Kidney glomerular epithelial cell (primary cell): Measurements from ENCODE around the gene EPHA1.
"Not testable (repeated sequence)": the region's sequence is repeated elsewhere in the genome, so short reads cannot be mapped to it uniquely, and the experiment has no call there.

ENCODE experiments used
- DNase-seq: peaks from one replicate; lab custom pipeline; 2025; lab: John Stamatoyannopoulos, UW

The EPHA1 gene

DNA sequence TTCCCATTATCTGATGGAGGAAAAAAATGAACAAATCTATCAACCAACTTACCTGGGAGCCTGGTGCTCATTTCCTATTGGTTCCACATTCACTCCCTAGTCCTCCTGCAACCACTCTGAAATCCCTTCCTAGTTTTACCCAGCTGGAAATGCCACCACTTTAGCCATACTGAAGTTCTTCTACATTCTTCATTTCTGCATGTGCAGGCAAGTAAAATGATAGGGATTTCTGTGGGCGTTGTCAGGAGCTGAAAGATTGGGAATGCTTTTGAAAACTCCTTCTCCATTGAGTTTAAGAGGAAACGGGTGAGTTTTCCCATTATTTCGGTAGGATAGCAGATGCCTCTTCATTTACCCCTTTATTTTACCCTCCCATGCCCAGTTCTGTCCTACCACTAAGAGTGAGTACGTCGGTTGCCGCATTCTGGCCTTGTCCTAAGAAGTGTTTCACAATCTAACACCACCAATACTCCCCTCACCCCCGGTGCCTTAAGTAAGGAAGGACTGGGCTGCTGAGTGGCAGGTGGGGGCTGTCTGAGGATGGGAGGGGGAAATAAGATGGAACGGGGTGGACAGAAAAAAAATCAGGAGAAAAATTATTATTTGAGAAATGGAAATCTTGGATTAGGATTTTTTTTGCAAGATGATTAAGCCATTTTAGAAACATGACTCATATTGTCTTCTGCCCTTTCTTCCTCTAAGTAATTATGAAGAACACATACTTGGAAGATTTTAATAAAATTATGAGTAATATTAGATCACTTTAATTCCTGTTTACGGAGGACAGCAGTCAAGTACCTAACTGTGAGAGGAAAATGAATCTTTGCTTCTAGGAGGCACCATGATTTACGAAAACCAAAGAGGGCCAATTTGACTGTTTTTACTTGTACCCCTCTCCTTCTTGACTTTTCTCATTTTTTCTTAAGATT is 21.4 kb upstream of the EPHA1 start:
- DNase-seq: no peak

DNA sequence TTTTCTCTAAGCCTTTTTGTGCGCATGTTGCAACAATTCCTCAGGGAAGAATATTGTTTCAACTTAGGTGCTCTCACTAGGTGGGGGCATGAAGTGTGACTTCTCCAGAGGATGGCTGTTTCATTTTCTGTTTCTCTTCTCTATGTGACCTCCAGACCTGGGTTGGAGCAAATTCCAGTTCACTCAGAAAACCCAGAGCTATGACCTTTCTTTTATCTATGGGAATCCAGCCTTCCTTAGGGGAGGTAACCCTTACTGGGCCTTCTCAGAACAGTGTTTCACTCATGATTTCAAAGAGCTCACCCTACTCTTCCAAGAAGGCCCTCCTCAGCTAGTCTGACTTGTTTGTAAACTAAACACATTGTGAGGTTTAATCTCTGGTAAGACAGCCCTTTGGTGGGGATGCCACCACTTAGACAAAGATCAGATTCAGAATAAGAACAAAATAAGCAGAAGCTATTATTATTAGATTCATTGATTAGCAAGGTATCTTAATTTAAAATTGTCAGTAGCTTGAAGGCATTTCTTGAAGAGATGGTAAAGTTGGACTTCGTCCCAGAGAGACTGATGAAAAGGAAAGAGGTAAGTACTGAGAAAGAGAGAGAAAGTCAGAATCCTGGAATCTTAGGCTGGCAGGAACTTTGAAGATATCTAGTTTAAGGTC is 18.0 kb upstream of the EPHA1 start:
- no peak for DNase-seq

DNA sequence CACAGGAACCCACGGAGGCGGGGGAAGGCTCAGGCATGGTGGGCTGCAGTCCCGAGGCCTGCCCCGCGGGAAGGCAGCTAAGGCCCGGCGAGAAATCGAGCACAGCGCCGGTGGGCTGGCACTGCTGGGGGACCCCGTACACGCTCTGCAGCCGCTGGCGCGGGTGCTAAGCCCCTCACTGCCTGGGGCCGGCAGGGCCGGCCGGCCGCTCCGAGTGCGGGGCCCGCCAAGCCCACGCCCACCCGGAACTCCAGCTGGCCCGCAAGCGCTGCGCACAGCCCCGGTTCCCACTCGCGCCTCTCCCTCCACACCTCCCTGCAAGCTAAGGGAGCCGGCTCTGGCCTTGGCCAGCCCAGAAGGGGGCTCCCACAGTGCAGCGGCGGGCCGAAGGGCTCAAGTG is 15.8 kb upstream of the EPHA1 start:
- DNase-seq: not testable (repeated sequence)

DNA sequence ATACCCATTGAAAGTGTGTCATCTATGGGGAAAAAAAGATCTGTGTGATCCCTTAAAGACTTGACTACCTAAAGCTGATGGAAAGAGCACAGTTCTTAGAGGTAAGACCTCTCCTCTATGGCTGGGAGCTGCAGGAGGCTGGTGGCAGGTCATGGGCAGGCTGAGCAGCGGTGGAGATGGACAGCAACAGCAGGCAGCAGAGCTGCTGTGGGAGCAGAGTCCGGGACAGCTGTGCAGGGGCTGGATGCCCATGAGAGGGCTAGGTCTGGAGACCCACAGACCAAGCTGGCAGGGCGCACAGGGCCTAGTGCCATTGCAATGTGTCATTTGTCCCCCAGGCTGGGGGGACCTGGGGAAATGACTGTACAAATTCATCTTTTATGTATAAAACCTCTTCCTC is 13.4 kb upstream of the EPHA1 start:
- DNase-seq: no peak

DNA sequence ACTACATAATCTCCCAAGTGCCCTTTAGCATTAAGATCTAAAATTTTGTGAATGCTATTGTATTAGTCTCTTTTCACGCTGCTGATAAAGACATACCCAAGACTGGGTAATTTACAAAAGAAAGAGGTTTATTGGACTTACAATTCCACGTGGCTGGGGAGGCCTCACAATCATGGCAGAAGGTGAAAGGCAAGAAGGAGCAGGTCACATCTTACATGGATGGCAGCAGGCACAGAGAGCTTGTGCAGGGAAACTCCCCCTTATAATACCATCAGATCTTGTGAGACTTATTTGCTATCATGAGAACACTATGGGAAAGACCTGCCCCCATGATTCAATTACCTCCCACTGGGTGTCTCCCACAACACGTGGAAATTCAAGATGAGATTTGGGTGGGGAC is 12.0 kb upstream of the EPHA1 start:
- not testable (repeated sequence) for DNase-seq

DNA sequence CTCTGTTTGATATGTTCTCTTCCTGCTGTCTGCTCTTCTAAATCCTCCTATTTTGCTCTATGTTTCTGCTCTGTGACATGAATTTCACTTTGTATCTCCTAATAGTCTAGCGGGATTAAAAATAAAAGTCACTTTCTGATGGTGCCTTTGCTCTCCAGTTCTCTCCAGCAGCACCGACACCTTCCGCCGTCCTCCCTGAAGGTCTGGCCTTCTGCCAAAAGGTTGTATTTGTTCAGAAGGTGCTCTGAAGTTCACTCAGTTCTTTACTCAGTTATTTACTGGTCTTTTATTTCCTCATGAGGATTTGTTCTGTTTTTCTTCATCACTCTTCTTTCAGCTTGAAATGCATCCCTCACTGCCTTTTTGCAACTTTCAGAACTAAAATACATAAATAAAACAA is 11.2 kb upstream of the EPHA1 start:
- DNase-seq: no peak

DNA sequence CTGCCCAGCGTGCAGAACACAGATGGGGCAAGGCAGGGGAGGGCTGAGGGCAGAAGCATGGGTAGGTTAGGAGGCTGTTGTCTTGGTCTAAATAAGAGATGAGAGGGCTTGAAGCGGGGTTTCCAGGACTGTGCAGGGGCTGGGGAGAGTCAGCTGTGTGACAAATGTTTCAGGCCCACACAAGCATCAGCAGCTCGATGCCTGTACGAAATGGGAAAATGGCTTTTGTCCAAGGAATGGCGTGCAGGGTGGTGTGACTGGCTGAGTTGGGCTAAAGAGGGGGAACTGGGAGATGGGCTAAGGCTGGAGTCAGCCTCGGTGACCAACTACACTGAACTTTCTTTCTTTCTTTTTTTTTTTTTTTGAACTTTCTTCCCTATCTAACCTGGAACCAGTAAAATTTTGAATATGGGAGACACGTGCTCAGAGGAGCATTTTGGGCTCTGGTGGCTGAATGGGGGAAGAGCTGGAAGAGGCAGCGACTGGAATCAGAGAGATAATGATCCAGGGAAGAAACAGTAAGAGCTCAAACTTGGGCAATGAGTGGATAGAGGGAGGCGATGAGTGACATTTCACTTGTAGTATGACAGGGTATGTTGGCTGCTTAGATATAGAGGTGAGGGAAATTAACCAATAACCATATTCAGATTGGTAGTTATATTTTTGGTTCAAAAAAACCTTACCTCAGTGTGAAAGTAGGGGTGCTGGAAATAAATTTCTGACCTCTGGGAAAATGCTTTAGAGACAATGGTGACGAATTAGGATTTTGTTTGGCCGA is 10.2 kb upstream of the EPHA1 start:
- DNase-seq: no peak

DNA sequence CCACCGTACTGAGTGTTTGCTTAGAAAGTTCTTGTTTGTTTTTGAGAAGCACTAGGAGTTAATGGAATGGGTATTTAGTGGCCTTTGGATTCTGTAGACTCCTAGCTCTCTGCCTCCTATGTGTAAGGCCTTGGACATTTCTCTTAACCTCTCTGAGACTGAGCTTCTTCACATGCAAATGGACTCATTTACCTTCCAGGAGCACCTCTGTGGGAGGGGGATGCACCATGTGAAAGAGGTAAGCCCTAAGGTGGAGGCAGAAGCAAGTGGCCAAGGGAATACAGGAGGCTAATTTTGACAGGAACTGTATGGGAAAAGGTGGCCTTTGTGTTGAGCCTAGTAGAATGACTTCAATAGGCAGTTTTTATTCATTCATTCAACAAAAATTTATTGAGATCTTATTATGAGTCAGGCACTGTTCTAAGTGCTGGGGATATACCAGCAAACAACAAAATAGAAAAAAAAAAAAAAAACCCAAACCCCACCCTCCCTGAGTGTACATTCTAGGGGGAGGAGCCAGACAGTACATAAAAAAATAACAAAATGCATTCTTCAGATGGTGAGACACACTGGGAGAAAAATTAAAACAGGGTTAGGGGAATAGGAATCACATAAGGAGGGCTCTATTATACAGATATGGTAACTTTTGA is 9.2 kb upstream of the EPHA1 start:
- no peak for DNase-seq

DNA sequence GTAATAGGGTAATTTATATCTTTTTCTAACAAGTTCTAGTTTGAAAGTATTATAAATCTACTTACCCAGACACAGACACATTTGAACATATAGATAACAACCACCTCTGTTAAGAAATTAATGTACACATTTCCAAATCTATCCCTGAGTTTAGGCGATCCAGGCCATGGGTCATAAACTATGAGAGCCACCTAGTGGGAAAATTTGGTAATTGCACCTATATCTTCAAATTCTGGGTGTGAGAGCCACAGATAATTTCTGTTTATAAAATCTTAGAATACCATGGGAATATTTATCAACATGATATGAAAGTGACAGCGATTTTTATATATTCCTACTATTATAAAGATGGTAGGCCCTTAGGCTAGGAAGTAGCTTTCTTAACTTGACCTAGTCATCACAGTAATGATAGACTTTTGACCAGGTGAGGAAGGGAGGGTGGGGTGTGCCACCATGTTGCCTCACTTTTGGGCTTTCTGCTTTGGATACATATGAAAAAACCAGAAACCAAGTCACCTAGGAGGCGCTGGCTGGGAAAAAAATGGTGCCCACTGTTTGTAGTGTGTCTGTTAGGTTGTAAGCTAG is 8.0 kb upstream of the EPHA1 start:
- peak; percentile 72 for DNase-seq

DNA sequence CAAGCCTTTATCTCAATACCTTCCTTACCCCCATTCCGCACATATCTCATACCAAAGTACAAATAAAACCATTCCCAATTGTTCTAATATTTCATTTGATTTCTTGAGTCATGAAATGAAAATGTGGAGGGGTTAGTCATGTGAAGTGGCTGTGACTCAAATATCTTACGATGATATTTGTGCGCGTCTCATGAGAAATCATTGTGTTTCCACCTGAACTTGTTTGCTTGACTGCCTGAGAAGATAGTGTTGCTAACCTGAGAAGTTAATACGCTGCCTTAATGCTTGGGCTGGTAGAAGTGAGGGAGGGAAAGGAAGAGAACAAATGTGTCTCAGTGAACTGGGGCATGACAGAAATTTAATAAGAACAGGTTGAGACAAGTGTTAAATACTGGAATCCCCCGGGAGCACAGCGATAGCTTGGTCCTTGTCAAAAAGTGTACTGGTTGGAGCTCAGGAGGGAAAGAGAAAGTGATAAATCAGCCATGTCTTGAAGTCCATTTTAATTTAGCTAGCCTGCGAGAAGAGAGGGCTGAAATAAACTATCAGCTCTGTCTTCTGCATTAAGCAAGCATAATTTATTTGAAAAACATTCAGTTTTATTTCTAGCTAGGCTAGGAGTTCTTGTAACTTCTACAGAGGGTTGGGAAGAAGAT is 7.2 kb upstream of the EPHA1 start:
- peak; percentile 69 for DNase-seq

DNA sequence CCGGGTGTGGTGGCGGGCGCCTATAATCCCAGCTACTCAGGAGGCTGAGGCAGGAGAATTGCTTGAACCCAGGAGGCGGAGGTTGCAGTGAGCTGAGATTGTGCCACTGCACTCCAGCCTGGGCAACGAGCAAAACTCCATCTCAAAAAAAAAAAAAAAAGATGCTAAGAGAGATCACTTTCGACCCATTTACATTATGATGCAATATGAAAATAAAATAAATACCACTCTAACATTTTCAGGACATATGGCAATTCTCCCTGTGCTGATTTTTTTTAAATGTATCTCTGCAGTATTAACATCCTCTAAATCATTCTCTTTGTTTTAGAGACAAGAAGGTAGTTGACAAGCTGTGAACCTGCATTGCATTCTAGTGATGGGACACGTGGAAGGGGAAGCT is 6.6 kb upstream of the EPHA1 start:
- not testable (repeated sequence) for DNase-seq

DNA sequence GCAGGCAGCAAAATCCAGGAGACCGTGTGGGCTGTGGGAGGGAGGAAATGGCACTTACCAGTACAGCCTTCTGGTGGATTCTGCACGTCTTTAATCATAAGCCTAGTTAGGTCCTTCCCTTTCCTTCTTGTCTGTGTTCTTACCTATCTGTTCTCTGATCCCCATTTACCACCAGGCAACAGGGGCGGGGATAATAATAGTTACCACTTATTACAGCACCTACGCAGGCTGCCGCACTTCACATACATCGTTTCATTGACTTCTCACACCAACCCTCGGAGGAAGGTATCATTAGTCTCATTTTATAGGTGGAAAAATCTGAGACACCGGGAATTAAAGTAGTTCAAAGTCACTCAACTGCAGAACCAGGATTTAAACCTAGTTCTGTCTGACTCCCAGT is 4.5 kb upstream of the EPHA1 start:
- no peak for DNase-seq

DNA sequence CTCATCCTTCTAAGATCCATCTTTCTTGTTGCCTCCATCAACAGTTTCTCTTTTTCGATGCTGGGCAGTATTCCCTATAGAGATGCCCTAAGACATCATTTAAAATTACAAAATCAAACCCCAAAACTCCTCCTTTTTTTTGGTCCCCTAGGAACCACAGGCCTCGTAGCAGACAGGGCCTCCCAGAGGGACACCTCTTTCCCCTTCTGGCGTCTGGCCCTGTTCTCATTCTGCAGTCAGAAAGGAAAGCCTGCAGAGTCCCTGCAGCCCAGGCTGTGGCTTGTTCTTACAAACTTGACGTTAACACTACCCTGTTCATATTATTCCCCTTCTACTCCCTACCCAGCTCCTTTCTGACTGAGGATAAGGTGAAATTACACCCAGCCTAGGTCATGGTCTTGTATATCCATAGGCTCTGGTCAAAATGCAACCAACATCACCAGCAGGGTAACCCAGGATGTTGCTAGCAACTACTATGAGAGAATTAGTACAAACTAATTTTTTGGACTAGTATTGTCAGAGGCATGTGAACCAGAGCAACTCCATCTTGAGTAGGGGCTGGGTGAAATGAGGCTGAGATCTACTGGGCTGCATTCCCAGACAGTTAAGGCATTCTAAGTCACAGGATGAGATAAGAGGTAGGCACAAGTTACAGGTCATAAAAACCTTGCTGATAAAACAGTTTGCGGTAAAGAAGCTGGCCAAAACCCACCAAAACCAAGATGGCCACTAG is 3.5 kb upstream of the EPHA1 start:
- no peak for DNase-seq

DNA sequence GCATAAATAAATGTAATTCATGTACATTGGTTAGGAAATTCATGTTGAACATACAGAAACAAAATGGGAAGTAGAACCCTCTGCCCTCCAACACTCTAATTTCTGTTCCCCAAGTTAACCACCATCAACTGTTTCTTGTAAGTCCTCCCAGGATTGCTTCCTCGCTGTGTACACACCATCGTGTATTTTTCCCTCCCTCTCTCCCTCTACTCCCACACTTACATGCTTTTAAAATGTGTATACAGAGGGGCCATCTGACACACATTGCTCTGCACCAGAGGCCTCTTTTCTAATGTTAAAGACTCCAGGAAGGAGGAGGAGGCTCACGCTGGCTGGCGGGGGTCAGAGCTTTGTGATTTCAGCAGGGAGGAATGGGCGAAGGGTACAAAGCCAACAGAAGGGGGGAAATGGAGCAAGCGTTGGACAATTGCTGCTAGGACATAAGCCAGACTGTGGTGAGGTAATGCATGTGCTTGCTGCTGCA is 1.9 kb upstream of the EPHA1 start:
- DNase-seq: no peak

DNA sequence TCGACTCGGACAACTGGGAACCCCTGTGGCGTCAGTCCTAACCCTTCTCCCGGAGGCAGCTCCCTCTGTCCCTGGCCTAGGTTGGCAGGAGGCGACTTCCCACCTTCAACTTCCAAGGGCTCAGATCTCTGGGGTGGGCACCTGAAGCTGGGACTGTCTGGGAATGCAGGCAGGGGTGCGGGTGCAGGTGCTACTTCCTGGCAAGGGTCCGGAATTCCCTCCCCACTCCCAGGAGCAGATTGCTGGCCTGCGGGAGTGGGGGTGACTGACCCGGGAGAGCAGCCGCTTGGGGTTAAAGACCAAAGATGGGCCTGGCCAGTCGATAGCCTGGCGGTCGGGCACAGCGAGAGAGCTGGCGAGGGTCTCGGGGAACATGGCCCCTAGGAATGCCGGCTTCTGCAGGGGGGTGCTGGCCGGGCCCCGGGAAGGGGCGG is 387 bp downstream of the EPHA1 start:
- DNase-seq: no peak

DNA sequence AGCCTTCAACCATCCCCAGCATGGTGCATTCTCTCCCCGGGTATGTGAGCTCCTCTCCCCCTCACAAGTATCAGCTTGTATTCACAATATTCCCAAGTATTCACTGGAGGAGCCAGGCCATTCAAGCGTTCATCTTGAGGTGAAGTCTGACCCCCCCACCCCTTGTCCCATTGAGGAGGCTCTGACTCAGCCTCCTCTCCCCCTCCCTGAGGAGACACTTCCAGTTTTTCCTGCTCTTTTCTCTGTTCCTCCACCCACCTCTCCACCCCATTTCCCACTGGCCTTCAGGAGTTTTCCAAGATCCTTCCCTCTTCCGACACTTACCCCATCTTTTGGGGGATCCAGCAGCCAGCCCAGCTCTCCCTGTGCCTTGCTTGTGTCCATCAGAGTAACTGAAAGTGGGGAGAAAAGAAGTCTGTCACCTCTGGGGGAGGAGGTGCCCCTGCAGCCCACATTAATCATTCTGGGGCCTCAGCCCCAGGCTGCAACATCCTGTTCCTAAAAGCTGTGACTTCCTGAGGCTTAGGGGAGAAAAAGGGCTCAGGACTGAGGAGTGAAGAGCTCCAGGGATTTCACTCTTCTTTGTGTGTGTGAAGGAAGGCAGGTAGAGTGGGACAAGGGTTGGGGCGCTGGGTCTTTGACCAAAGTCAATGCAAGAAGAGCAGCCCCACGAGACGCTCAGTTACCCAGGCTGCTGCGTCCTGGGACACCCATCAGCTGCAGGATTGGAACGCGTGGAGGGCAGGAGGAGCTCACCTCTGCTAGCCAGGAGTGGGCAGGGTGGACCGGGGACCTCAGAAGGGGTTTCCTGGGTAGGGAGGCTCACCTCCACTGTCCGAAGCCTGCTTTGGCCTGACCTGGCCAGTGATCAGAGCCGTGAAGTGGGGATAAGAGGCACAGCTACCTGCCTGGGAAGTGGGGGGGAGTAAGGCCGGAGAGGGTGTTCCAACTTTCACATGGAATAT is 1.1 kb downstream of the EPHA1 start:
- DNase-seq: peak; percentile 66

DNA sequence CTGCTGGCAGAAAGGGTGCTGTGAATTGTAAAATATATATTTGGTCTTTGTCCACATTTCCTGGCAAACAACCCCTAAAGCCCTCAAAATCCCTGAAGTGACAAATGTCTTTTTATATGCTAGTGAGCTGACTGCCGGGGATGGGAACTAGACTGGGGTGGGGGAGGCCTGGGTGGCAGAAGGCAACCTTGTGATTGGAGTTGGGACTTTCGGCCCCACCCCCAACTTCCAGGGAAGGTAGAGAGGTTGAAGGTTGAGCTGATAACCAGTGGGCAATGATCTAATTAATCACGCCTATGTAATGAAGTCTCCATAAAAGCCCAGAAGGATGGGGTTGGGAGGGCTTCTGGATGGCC is 2.7 kb downstream of the EPHA1 start:
- no peak for DNase-seq

DNA sequence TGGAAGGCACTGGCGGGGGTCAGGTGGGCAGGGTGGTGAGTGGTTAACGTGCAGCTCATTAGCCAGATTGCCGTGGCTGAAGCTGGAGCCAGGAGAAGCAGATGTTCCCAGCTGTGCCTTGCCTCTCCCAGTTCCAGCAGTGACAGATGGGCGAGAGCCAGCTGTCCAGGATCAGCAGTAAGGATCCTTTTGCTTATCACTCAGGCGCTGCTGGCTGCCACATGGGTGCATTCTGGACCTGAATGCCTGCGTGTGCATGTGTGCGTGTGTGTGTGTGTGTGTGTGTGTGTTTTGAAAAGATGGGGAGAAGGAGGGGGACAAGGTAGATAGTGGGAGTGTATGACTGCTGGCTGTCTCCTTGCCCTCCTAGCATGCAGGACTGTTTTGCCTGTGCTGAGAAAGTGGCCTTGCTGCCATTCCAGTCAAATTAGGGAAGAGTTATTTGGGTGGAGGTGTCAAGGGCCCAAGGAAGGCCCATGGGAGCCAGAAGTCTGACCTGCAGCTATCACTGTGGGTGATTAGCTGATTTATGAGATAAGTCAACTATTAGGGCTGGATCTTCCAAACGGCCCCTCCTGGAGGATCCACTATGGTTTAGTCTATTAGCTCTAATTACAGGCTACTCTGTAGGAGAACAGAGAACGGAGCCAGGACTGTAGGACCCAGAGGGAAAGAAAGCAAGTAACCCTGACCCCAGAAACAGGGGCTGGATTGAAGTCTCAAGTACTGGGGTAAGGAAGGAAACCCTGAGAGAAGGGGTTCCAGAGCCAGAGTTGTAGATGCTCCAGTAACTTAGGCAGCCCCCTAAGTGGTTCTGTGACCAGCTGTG is 3.3 kb downstream of the EPHA1 start:
- no peak for DNase-seq
